Measurements from ENCODE around the gene PLEKHN1.

Gene PLEKHN1

DNA sequence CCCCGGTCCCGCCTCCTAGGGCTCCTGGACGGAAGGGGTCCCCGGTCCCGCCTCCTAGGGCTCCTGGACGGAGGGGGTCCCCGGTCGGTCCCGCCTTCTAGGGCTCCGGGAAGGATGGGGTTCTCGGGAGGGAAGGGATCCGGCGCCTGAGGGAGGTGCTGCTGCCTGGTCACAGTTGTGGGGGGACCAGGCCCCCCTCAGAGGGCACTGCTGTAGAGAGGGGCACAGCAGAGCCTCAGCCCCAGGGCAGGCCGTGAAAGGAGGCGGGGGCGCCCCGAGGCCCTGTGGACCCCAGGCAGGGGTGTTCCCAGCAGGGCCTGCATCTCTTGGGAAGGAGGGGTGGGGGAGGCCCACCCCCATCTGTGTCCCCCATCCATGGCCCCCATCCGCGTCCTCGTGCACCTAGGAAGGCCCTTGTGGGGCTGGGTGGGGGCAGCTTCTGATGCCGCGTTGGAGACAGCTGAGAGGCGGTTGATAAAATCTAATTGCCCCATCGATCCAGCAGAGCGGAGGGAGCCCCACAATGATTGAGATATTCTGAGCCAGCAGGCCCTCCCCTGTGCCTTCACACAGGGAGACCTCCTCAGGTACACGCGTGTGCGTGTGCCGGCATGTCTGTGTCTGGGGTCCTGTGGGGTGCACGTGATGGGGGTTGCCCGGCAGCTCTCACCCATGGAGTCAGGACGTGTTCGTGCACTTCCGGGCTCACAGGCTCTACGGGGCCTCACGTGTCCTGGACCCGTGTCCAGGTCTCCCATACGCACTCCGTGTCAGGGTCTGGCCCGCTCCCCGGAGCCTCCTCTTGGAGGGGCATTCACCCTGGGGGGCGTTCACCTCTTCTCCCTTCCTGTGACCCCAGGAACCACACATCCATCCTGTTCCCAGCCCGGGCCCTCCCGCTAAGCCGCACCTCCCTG, 29.7 kb upstream of the PLEKHN1 start:
- Mint-ChIP-seq H3K27me3 (peaks cover 9% of the 10 kb centered on the region), H3K27ac (no peak overlapping the region), H3K36me3 (no peaks in the 10 kb centered on the region), H3K4me3 (no peak overlapping the region), H3K9me3 (ENCODE audit: low read depth) (no peaks in the 10 kb centered on the region), H3K4me1 (ENCODE audit: low read depth) (peaks cover 2% of the 10 kb centered on the region)

DNA sequence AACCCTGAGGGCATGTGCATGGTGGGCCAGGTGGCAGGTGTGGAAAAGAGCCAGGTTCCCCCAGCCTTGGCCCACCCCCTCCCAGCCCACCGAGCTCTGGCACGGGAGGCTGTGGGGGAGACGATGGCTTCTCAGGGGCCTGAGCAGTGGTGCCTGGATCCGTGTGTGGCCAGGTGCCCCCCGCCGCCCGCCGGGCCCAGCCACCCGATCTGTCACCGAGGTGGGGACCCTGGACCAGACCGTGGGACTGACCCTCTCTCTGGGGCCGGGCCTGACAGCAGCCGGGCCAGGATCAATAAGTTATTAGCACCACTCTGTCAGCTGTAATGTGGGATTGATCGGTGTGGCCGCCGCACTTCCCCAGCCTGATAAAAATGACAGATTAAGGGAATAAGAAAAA, 28.8 kb upstream of the PLEKHN1 start:
- H3K27ac Mint-ChIP-seq: no peak overlapping the region
- peaks cover 2% of the 10 kb centered on the region for H3K4me1 Mint-ChIP-seq (ENCODE audit: low read depth)
- H3K4me3 Mint-ChIP-seq: no peak overlapping the region
- peaks cover 9% of the 10 kb centered on the region for H3K27me3 Mint-ChIP-seq
- H3K36me3 Mint-ChIP-seq: no peaks in the 10 kb centered on the region
- H3K9me3 Mint-ChIP-seq (ENCODE audit: low read depth): no peaks in the 10 kb centered on the region

DNA sequence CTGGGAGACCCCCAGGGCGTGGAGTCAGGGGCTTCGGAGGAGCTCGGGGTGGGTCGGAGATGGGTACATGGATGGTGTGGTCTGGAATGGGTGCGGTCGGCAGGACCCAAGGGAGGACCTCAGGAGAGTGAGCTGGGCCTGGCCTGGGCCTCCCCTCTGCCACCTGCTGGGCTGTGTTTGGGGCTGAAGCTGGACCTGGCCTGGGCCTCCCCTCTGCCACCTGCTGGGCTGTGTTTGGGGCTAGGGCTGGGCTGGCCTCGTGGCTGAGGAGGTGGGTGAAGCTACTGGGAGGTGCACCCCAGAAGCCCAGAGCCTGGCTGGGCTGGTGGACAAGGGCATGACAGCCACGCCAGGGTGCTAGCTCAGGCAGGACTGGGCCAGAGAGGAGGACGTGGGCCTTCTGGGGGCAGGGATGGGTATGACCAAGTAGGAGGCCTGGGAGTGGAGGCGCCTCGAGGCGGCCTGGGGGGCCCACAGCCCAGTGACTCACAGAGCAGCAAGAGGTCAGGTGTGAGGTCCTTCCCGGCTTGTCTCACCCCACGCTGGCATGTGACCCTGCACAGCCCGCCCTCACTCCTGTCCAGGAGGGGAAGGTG, 28.1 kb upstream of the PLEKHN1 start:
- no peaks in the 10 kb centered on the region for H3K9me3 Mint-ChIP-seq (ENCODE audit: low read depth)
- H3K36me3 Mint-ChIP-seq: no peaks in the 10 kb centered on the region
- H3K4me1 Mint-ChIP-seq (ENCODE audit: low read depth): peaks cover 2% of the 10 kb centered on the region
- H3K27me3 Mint-ChIP-seq: peaks cover 9% of the 10 kb centered on the region
- H3K4me3 Mint-ChIP-seq: no peak overlapping the region
- no peak overlapping the region for H3K27ac Mint-ChIP-seq

DNA sequence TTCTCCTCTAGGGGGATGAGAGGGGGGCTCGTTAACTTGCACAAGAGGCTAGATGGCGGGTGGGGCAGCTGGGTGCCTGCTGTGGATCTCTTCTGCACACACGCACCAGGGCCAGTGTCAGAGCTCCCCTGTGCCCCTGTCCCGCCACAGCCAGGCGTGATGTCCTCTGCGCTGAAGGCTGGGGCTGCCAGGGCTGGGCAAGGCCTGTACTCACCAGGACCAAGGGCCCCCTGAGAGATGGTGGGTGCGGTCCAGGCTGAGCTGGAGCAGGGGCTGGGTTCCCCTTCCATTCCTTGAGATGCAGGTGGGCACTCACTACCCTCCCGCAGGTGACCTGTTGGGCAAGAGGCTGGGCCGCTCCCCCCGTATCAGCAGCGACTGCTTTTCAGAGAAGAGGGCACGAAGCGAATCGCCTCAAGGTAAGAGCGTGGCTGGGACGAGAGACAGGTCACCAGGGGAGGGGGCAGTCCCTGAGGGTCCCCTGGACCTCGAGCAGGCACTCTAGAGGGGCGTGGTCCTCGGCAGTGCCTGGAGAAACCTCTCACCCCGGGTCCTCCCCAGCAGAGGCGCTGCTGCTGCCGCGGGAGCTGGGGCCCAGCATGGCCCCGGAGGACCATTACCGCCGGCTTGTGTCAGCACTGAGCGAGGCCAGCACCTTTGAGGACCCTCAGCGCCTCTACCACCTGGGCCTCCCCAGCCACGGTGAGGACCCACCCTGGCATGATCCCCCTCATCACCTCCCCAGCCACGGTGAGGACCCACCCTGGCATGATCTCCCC, 27.4 kb upstream of the PLEKHN1 start:
- Mint-ChIP-seq H3K27me3 (peaks cover 9% of the 10 kb centered on the region), H3K4me1 (ENCODE audit: low read depth) (peaks cover 2% of the 10 kb centered on the region), H3K4me3 (no peak overlapping the region), H3K27ac (no peak overlapping the region), H3K36me3 (no peaks in the 10 kb centered on the region), H3K9me3 (ENCODE audit: low read depth) (no peaks in the 10 kb centered on the region)

GRCh38 chr1:939511-940106, 26.7 kb upstream of the PLEKHN1 start:
- peaks cover 9% of the 10 kb centered on the region for H3K27me3 Mint-ChIP-seq
- peak overlapping the region; percentile 30 for H3K4me3 Mint-ChIP-seq
- no peak overlapping the region for H3K27ac Mint-ChIP-seq
- no peaks in the 10 kb centered on the region for H3K36me3 Mint-ChIP-seq
- peaks cover 2% of the 10 kb centered on the region for H3K4me1 Mint-ChIP-seq (ENCODE audit: low read depth)
- H3K9me3 Mint-ChIP-seq (ENCODE audit: low read depth): no peaks in the 10 kb centered on the region

DNA sequence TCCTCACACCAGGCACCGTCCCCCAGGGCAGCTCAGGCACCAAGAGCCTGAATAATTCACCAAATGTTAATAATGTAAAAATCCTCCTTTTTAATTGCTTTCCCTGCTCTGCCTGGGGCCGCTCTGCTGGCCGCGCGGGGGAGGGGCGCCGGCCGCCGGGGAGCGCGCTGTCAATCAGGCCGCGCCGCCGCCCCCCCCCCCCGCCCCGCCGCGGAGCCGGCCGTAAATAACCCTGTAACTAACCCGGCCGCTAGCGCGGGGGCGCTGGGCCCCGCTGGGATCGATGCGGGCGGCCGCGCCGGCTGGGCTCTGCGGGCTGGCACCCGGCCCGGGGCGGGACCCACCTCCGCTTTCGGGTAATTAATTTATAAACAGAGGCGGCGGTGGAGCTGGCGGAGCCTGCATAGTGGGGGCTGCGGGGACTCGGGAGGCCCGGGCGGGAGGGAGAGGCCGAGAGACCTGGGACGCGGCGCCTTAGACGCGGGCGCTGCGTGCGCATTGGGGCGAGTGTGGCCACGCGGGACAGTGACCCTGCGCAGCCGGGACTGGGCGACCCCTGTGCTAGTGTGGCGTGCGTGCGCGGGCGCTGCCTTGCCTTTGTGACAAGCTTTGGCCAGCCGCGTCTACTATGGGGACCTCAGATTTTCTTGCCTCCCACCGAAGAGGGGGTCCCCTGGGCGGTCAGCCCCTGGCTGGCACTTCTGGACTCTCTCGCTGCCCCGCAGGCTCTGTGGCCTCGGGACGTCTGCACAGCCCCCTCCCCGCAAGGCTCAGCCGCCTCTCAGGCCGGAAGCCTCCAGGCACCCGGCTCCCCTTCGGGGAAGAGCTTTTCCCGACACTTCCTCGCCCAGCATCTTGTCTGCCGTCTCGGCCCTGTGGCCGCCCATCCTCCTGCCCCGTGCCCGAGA, 25.9 kb upstream of the PLEKHN1 start:
- H3K27me3 Mint-ChIP-seq: peaks cover 6% of the 10 kb centered on the region

DNA sequence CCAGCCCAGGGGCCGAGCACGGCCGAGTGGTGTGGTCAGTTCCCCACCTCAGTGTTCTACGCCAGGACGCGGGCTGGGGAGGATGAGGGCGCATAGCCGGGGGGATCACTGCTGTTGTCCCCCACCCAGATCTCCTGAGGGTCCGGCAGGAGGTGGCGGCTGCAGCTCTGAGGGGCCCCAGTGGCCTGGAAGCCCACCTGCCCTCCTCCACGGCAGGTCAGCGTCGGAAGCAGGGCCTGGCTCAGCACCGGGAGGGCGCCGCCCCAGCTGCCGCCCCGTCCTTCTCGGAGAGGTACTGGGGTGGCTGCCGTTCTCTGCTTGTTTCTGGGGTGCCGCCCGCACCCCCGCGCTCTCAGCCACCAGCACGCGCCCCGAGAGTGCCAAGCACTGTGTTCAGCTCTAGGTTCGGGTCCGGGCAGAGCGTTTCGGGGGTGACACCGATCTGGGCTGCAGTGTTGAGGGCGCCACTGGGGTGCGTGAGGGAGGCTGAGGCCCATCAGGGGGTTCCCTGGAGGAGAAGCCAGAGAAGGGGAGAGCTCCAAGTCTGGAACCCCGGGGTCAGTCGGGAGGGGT, 25.2 kb upstream of the PLEKHN1 start:
- H3K4me3 Mint-ChIP-seq: peak overlapping the region; percentile 77
- H3K27ac Mint-ChIP-seq: no peak overlapping the region
- H3K9me3 Mint-ChIP-seq (ENCODE audit: low read depth): no peaks in the 10 kb centered on the region
- peaks cover 6% of the 10 kb centered on the region for H3K27me3 Mint-ChIP-seq
- peaks cover 2% of the 10 kb centered on the region for H3K4me1 Mint-ChIP-seq (ENCODE audit: low read depth)
- H3K36me3 Mint-ChIP-seq: no peaks in the 10 kb centered on the region

More for the DNA sequence above, 25.9 kb upstream of the PLEKHN1 start:
- Mint-ChIP-seq H3K9me3 (ENCODE audit: low read depth) (no peaks in the 10 kb centered on the region), H3K4me1 (ENCODE audit: low read depth) (peaks cover 2% of the 10 kb centered on the region), H3K27ac (no peak overlapping the region), H3K36me3 (no peaks in the 10 kb centered on the region), H3K4me3 (peak overlapping the region; percentile 59)

DNA sequence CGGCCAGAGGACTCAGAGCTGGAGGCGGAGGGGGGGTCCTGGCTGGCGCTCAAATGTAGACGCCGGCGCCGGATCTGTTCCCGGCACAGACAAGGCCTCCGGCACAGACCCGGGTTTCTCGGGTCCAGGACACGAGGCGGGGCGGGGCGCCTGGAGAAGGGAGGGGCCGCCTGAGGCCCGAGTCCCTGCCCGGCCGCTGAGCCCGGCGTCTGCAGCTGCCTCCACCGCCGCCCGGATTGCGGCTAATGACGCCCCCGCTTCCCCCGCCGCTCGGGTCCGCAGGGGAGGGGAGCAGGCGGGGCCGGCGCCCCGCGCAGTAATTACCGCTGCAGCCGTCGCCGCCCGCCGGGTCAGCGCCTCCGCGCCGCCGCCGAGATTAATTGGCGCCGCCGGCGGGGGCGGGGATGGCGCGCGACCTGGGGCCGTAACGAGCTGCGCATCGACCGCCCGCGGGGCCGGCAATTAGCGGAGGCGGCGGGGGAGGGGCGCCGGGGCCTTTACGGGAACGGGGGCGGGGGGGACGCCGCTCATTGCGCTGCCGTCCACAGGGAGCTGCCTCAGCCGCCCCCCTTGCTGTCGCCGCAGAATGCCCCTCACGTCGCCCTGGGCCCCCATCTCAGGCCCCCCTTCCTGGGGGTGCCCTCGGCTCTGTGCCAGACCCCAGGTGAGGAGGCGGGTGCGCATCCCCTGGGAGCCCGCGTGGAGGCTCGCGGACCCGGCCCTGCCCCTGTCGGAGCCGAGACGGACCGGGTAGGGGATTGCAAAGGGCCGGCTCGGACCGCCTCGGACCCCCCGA, 24.5 kb upstream of the PLEKHN1 start:
- no peaks in the 10 kb centered on the region for H3K36me3 Mint-ChIP-seq
- no peak overlapping the region for H3K27ac Mint-ChIP-seq
- peaks cover 6% of the 10 kb centered on the region for H3K27me3 Mint-ChIP-seq
- H3K9me3 Mint-ChIP-seq (ENCODE audit: low read depth): no peaks in the 10 kb centered on the region
- peak overlapping the region; percentile 77 for H3K4me3 Mint-ChIP-seq
- peaks cover 2% of the 10 kb centered on the region for H3K4me1 Mint-ChIP-seq (ENCODE audit: low read depth)

- no peaks in the 10 kb centered on the region for H3K9me3 Mint-ChIP-seq (ENCODE audit: low read depth)
These were observed 23.9 kb upstream of the PLEKHN1 start for GRCh38 chr1:942411-942821.

DNA sequence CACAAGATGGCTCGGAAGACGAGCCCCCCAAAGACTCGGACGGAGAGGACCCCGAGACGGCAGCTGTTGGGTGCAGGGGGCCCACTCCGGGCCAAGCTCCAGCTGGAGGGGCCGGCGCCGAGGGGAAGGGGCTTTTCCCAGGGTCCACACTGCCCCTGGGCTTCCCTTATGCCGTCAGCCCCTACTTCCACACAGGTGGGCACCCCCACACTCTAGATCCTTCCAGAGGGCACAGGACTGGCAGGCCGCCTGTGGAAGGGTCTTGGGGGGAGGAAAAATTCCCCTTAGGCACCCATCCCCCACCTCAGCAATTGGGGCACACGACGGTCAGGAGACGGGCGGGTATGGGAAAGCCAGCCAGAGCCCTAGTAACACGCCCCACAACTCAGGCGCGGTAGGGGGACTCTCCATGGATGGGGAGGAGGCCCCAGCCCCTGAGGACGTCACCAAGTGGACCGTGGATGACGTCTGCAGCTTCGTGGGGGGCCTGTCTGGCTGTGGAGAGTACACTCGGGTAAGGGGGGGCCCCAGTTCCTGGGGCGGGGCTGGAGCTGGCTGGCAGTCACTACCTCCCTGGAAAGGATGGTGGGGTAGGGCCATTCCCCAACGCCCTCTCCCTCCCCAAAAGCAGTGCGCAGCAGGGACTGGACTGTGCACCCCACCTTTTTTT, 23.3 kb upstream of the PLEKHN1 start:
- H3K4me1 Mint-ChIP-seq (ENCODE audit: low read depth): peaks cover 2% of the 10 kb centered on the region
- H3K36me3 Mint-ChIP-seq: no peaks in the 10 kb centered on the region
- H3K27me3 Mint-ChIP-seq: peaks cover 6% of the 10 kb centered on the region
- no peaks in the 10 kb centered on the region for H3K9me3 Mint-ChIP-seq (ENCODE audit: low read depth)
- no peak overlapping the region for H3K27ac Mint-ChIP-seq
- peak overlapping the region; percentile 13 for H3K4me3 Mint-ChIP-seq

More at GRCh38 chr1:942411-942821, 23.9 kb upstream of the PLEKHN1 start:
- H3K4me1 Mint-ChIP-seq (ENCODE audit: low read depth): peaks cover 2% of the 10 kb centered on the region
- peaks cover 6% of the 10 kb centered on the region for H3K27me3 Mint-ChIP-seq
- H3K27ac Mint-ChIP-seq: no peak overlapping the region
- H3K4me3 Mint-ChIP-seq: no peak overlapping the region
- H3K36me3 Mint-ChIP-seq: no peaks in the 10 kb centered on the region

DNA sequence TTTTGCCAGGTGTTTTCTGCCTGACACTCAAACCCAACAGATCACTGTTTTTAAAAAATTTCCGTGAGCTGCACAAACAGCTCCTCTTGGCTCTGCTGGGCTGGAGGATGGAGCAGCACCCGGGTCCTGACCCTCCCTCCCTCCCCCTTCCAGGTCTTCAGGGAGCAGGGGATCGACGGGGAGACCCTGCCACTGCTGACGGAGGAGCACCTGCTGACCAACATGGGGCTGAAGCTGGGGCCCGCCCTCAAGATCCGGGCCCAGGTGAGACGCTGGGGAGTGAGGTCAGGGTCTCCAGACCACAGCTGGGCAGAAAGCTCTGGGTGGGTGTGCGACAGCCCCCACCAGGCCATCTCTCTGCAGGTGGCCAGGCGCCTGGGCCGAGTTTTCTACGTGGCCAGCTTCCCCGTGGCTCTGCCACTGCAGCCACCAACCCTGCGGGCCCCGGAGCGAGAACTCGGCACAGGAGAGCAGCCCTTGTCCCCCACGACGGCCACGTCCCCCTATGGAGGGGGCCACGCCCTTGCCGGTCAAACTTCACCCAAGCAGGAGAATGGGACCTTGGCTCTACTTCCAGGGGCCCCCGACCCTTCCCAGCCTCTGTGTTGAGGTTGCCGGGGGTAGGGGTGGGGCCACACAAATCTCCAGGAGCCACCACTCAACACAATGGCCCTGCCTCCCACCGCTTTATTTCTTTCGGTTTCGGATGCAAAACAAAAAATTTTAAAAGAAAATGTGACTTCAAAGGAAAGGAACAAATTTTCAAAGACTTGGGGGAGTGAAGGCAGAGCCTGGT, 22.5 kb upstream of the PLEKHN1 start:
- H3K27ac Mint-ChIP-seq: no peak overlapping the region
- H3K4me3 Mint-ChIP-seq: peak overlapping the region; percentile 13
- peaks cover 2% of the 10 kb centered on the region for H3K4me1 Mint-ChIP-seq (ENCODE audit: low read depth)
- H3K9me3 Mint-ChIP-seq (ENCODE audit: low read depth): no peaks in the 10 kb centered on the region
- no peaks in the 10 kb centered on the region for H3K36me3 Mint-ChIP-seq
- peaks cover 6% of the 10 kb centered on the region for H3K27me3 Mint-ChIP-seq
